GM12865 (cell line): ENCODE results near the gene DCDC2C.

Experiments used
- DNase-seq: peaks from one replicate; pipeline ENCODE4 v3.0.0; 2010; ENCODE audit warnings: low read depth
- H3K4me3 ChIP-seq: 2 replicates; pipeline ENCODE4 v1.5.1; 2011; ENCODE audit warnings: mild to moderate bottlenecking, low read depth, low read length, control low read depth
- CTCF ChIP-seq: IDR thresholded peaks from 2 replicates; pipeline ENCODE4 v1.5.1; 2011; ENCODE audit warnings: low read length, control low read depth, low read depth, inconsistent platforms; ENCODE audit not compliant: insufficient read depth; ENCODE audit errors: missing control alignments

DCDC2C gene

GRCh38 chr2:3726511-3726910, 23.1 kb downstream of the DCDC2C start:
- H3K4me3 ChIP-seq, result no peak overlapping the region
- no peak for DNase-seq
- no peak for TF ChIP-seq CTCF

GRCh38 chr2:3727397-3728045, 24.1 kb downstream of the DCDC2C start:
- H3K4me3 ChIP-seq, result no peak overlapping the region
- DNase-seq, result no peak
- TF ChIP-seq CTCF, result no peak

GRCh38 chr2:3728104-3729054, 25.0 kb downstream of the DCDC2C start:
- peak; percentile 47 for TF ChIP-seq CTCF
- DNase-seq, result peak; percentile 35
- H3K4me3 ChIP-seq, result no peak overlapping the region

GRCh38 chr2:3729055-3729448, 25.7 kb downstream of the DCDC2C start:
- H3K4me3 ChIP-seq, result no peak overlapping the region
- no peak for TF ChIP-seq CTCF
- no peak for DNase-seq

DNA sequence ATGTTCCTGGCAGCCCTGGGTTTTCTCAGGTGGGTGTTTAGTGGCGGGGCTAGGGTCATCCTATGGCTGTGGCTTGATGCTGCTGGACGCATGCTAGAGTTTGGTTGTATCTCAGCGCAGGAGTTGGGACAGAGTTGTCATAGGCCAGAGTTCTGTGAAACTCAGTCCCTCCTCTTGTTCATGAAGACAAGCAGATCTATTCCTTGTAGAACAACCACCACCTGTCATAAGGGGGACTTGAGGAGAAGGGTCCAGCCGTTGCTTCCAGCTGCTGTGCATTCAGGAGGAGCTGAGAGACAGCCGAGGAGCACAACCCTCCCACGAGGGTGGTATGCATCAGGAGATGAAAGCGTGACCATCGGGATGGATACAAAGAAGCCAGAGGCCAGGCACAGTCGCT, 26.4 kb downstream of the DCDC2C start:
- no peak for TF ChIP-seq CTCF
- no peak overlapping the region for H3K4me3 ChIP-seq
- DNase-seq, result no peak

DNA sequence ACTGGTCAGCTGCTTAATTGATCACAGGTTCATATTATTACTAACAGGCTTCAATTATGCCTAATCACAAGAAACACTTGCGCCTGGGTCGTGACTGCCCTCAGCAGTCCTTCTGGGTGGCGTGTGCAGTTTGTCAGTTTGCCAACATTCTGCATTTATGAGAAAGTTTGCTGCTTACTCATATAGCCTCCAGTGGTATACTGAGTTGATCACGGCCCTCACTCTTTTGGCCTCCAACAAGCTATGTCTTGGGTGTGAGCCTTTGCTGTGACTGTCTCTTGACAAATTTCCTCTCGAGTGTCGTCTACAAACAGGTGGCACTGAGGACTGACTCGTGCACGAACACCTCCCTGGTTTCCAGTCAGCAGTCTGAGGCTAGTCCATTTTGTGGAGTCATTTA, 27.3 kb downstream of the DCDC2C start:
- no peak for DNase-seq
- TF ChIP-seq CTCF, result no peak
- no peak overlapping the region for H3K4me3 ChIP-seq
